SH-SY5Y (cell line): ENCODE data around the gene CLIC4.

Source experiments
- GATA2 ChIP-seq: IDR thresholded peaks from 2 replicates; pipeline ENCODE4 v1.6.1; 2011; ENCODE audit warnings: mild to moderate bottlenecking, low read depth, low read length
- GATA3 ChIP-seq: IDR thresholded peaks from 2 replicates; pipeline ENCODE4 v1.6.1; 2011; ENCODE audit warnings: low read depth, mild to moderate bottlenecking, low read length, moderate library complexity

DNA sequence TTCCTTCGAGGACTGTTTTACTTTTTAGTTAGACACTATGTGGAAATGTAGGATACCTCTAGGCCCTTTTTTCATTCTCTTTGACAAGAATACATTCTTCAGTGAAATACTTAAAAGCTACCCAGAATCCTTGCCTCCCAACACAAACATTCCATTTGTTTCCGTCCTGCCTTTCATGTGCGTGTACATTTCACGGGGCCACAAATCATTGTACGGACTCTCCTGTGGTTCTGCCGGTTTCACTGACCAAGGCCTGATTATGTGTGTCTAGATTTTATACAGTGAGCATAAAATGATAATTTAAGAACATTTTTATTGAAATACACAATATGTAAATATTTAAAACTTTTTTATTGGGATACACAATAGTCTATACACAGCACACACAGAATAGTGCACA is 108.4 kb downstream of the CLIC4 start:
- no peak for TF ChIP-seq GATA2
- no peak for TF ChIP-seq GATA3
